Sigmoid colon (tissue), 7 donors: ENCODE measurements around the gene TTLL11. TPM values are rescaled to one million over a fixed set of nuclear protein-coding genes. Genes with fewer than 3 reads are reported as not detected.

Experiments used
- DNase-seq: peaks from one replicate; pipeline ENCODE4 v3.0.0-alpha.2; 2019
- H3K27ac ChIP-seq, 4 donors: fragments of 200-600 bp; sonication (generic); one replicate each; pipeline ENCODE4 v1.5.1; 2016 to 2019; ENCODE audit warnings: mild to moderate bottlenecking in 1 of 4
- H3K27me3 ChIP-seq, 3 donors: fragments of 200-600 bp; sonication (generic); one replicate each; pipeline ENCODE4 v1.5.1; 2019; ENCODE audit warnings: mild to moderate bottlenecking in 1 of 3
- H3K36me3 ChIP-seq, 4 donors: fragments of 200-600 bp; sonication (generic); one replicate each; pipeline ENCODE4 v1.5.1; 2016 to 2019
- H3K4me1 ChIP-seq, 4 donors: fragments of 200-600 bp; sonication (generic); one replicate each; pipeline ENCODE4 v1.5.1; 2017 to 2019
- H3K4me3 ChIP-seq, 4 donors: fragments of 200-600 bp; sonication (generic); one replicate each; pipeline ENCODE4 v1.5.1; 2017 to 2019; ENCODE audit warnings: mild to moderate bottlenecking in 2 of 4, moderate library complexity in 1 of 4
- H3K9me3 ChIP-seq, 4 donors: fragments of 200-600 bp in 3 of 4; sonication (generic) in 3 of 4; one replicate each; pipeline versions ENCODE4 v1.5.1 to v1.6.1; 2013 to 2019
- EP300 ChIP-seq, 4 donors: sonication (generic); formaldehyde crosslinking; IDR thresholded peaks; one replicate each; pipeline ENCODE4 v1.6.1; 2017; ENCODE audit warnings: antibody characterized with exemption in 4 of 4
- POLR2A ChIP-seq, 2 donors: fragments of 450-650 bp; IDR thresholded peaks; one replicate each; pipeline ENCODE4 v1.6.1; 2016; ENCODE audit warnings: antibody characterized with exemption in 2 of 2, mild to moderate bottlenecking in 2 of 2, moderate library complexity in 2 of 2
- POLR2AphosphoS5 ChIP-seq, 4 donors: sonication (generic); formaldehyde crosslinking; IDR thresholded peaks; one replicate each; pipeline ENCODE4 v1.6.1; 2017; ENCODE audit warnings: antibody characterized with exemption in 4 of 4
- whole genome bisulfite sequencing, 2 donors: extraction: QIAGEN DNeasy Blood & Tissue Kit; methylation state at CpG; one replicate each; pipeline ENCODE4 v1.1.7; 2013; 5-methylcytosine and 5-hydroxymethylcytosine counted together
- intact Hi-C: fragments of 100-400 bp; cut with DNase I; formaldehyde crosslinking; loops from one replicate; pipeline ENCODE4 v1.15.1; 2023
- polyA plus RNA-seq, 3 donors: library from polyadenylated mRNA; stranded (reverse); fragments of 200-250 nt; gene quantifications; one replicate each; pipeline ENCODE4 v1.2.3, GENCODE V29; 2013
- total RNA-seq, 4 donors: library from RNA; depleted of rRNA; stranded (reverse); fragments of >200 nt; gene quantifications; one replicate each; pipeline ENCODE4 v1.1.0, GENCODE V29; 2016
- TF ChIP-seq, protein P1 (sequence below), 4 experiments: fragments of 450-650 bp in 3 of 4; fragments of 200-600 bp in 1 of 4; IDR thresholded peaks; one replicate each; pipeline ENCODE4 v1.5.1; 2016 to 2019; ENCODE audit warnings: antibody characterized with exemption in 4 of 4, mild to moderate bottlenecking in 3 of 4, moderate library complexity in 2 of 4
- donor health status: healthy with polysubstance abuse.
- donor health status: Bipolar disorder and iron deficiency.
- donor health status: healthy.

The TTLL11 gene
- total and polyA plus RNA-seq, 7 donors: 4.2 to 40.7 (median 27.6) TPM

DNA sequence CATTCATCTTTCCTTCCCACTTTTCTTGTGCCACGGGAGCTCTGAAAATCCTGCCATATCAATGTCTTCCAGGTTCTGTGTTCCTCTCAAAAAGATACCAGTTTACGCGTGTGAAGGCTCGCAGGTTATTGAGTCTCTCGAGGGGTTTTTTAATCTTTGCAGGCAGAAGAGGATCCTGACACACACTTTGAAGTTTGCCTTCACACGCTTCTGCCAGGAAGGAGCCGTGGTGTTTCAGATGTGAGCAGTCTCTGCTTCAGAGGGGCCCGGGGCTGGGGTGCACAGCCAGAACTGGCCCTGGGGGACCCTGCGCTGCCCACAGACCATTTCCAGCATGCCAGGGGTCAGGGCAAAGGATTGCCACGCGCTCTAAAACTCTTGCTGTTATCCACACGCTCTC is 167.2 kb downstream of the TTLL11 start:
- Histone ChIP-seq H3K27me3 (no peaks in the 10 kb centered on the region), H3K4me3 (no peak overlapping the region), H3K9me3 (no peaks in the 10 kb centered on the region), H3K36me3 (peaks cover 0 to 7% (median 0%) of the 10 kb centered on the region in 4 donors), H3K4me1 (no peaks in the 10 kb centered on the region), H3K27ac (no peak overlapping the region)
- WGBS, 2 donors: 81 to 94% methylated on average over 12 of the region's 12 CpGs
- intact Hi-C loops: no loop called here
- no peak for DNase-seq
- TF ChIP-seq EP300 (IDR thresholded peaks at IDR 0.05) (no peak), POLR2AphosphoS5 (IDR thresholded peaks at IDR 0.05) (no peak), POLR2A (IDR thresholded peaks at IDR 0.05) (no peak)
- TF ChIP-seq, protein P1, sequence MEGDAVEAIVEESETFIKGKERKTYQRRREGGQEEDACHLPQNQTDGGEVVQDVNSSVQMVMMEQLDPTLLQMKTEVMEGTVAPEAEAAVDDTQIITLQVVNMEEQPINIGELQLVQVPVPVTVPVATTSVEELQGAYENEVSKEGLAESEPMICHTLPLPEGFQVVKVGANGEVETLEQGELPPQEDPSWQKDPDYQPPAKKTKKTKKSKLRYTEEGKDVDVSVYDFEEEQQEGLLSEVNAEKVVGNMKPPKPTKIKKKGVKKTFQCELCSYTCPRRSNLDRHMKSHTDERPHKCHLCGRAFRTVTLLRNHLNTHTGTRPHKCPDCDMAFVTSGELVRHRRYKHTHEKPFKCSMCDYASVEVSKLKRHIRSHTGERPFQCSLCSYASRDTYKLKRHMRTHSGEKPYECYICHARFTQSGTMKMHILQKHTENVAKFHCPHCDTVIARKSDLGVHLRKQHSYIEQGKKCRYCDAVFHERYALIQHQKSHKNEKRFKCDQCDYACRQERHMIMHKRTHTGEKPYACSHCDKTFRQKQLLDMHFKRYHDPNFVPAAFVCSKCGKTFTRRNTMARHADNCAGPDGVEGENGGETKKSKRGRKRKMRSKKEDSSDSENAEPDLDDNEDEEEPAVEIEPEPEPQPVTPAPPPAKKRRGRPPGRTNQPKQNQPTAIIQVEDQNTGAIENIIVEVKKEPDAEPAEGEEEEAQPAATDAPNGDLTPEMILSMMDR (IDR thresholded peaks at IDR 0.05): no peak

DNA sequence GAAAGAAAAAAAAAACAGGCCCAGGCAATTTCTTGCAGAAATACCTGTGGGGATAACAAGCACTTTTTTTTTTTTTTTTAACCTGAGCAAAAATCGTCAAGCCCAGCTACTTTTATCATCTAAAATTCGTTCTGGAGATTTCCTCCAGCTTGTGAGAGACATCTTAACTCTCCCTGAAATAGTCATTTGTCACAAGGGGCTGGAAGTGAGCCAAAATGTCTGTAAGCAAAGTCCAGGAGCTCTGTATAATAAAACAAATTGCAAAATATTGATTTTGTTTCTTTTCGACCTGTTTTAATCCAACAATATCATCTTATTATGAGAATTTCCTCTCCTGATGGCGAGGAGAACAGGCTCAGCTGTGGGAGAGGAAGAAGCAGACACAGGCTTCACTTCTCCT is 168.4 kb downstream of the TTLL11 start:
- Histone ChIP-seq H3K4me1 (no peaks in the 10 kb centered on the region), H3K27ac (no peak overlapping the region), H3K9me3 (no peaks in the 10 kb centered on the region), H3K36me3 (peaks cover 0 to 7% (median 0%) of the 10 kb centered on the region in 4 donors), H3K27me3 (no peaks in the 10 kb centered on the region), H3K4me3 (no peak overlapping the region)
- TF ChIP-seq POLR2AphosphoS5 (IDR thresholded peaks at IDR 0.05) (no peak), EP300 (IDR thresholded peaks at IDR 0.05) (no peak), POLR2A (IDR thresholded peaks at IDR 0.05) (no peak)
- TF ChIP-seq, protein P1 (IDR thresholded peaks at IDR 0.05): no peak
- WGBS, 2 donors: 22 to 57% methylated on average over 4 of the region's 4 CpGs
- intact Hi-C loops: no loop called here
- DNase-seq: no peak

DNA sequence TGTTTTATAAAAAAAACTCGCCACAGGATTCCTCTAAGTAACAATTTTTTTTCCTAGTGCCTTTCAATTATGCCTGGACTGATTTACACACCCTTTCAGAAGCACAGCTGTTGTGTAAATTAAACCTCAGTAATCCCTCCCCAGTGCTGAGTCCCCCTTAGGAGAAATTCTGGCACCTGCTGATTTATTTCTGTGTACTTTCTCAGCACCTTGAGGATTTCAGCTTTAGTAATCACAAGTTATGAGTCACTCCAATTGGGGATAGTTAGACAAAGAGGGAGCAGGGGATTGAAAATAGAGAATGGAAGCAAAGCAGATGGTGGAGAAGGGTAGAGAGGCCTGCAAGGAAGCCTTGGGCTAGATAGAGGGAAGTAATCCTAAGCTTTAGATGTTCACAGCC is 171.7 kb downstream of the TTLL11 start:
- no peak overlapping the region for H3K4me3 ChIP-seq
- H3K9me3 ChIP-seq: no peaks in the 10 kb centered on the region
- H3K27ac ChIP-seq: no peak overlapping the region
- WGBS, 2 donors: 86 to 90% methylated on average over 1 of the region's 1 CpG
- DNase-seq: no peak
- H3K27me3 ChIP-seq: no peaks in the 10 kb centered on the region
- no peak for TF ChIP-seq POLR2A (IDR thresholded peaks at IDR 0.05)
- TF ChIP-seq, protein P1 (IDR thresholded peaks at IDR 0.05): no peak
- no peak for TF ChIP-seq POLR2AphosphoS5 (IDR thresholded peaks at IDR 0.05)
- TF ChIP-seq EP300 (IDR thresholded peaks at IDR 0.05): no peak
- peaks cover 0 to 5% (median 0%) of the 10 kb centered on the region in 4 donors for H3K36me3 ChIP-seq
- no peaks in the 10 kb centered on the region for H3K4me1 ChIP-seq
- intact Hi-C loops: no loop called here

DNA sequence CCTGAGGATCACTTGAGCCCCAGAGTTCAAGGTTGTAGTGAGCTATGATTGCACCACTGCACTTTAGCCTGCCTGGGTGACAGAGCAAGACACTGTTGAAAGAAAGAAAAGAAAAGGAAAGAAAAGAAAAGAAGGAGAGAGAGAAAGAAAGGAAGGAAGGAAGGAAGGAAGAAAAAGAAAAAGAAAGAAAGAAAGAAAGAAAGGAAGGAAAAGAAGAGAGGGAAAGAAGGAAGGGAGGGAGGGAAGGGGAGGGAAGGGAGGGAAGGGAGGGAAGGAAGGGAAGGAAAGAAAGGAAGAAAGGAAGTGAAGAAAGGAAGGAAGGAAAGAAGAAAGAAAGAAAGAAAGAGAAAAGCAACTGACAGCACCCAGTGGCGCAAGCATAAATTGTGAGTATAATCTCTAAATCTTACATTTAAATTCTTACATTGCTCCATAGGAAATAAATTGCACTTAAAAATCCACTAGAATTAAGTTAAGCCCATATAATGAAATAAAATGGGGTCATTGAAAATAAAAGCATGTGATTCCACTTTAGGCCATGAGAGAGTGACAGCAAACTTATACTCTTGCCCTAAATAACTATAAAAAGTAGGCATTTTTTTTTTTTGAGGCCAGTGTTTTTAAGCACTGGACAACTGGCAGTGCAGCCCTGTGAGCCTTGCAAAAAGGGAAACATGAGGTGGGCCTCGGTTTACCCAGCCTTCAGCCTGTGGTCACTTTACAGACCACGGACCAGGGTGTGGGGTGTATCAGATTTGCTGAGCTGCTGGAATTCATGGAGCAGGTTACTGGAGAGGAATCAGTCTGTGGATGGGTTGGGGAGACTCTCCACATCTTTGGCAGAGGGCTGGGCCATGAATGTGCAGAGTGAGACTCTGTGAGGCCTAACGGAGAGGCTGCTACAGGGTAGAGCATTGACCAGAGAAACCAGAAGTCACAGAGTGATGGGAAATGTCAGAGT is 175.5 kb downstream of the TTLL11 start:
- 96% methylated on average over 4 of the region's 4 CpGs for WGBS, 2 donors
- TF ChIP-seq, protein P1 (IDR thresholded peaks at IDR 0.05): no peak
- no peak for TF ChIP-seq EP300 (IDR thresholded peaks at IDR 0.05)
- no peak for TF ChIP-seq POLR2A (IDR thresholded peaks at IDR 0.05)
- no peak for TF ChIP-seq POLR2AphosphoS5 (IDR thresholded peaks at IDR 0.05)
- intact Hi-C loops: no loop called here
- H3K27me3 ChIP-seq: no peaks in the 10 kb centered on the region
- no peaks in the 10 kb centered on the region for H3K4me1 ChIP-seq
- no peaks in the 10 kb centered on the region for H3K9me3 ChIP-seq
- H3K36me3 ChIP-seq: peaks cover 0 to 3% (median 0%) of the 10 kb centered on the region in 4 donors
- no peak for DNase-seq
- H3K27ac ChIP-seq: no peak overlapping the region
- H3K4me3 ChIP-seq: no peak overlapping the region
